Duodenal mucosa (tissue), 2 donors: Measurements from ENCODE around the gene VASN.
A peak's percentile ranks its signal among the peaks of the same experiment; 100 is the strongest.

Experiments used
- H3K27ac ChIP-seq: one replicate; pipeline ENCODE4 v1.7.0; 2013; ENCODE audit warnings: low read depth, low read length
- H3K27me3 ChIP-seq, 2 donors: one replicate each; pipeline ENCODE4 v1.7.0; 2013; ENCODE audit warnings: low read length in 2 of 2, control low read depth in 1 of 2; ENCODE audit not compliant: insufficient read depth in 2 of 2, control insufficient read depth in 1 of 2
- H3K36me3 ChIP-seq, 2 donors: one replicate each; pipeline ENCODE4 v1.7.0; 2013; ENCODE audit warnings: low read length in 2 of 2, control low read depth in 1 of 2; ENCODE audit not compliant: insufficient read depth in 2 of 2, control insufficient read depth in 1 of 2
- H3K4me1 ChIP-seq, 2 donors: one replicate each; pipeline ENCODE4 v1.7.0; 2013; ENCODE audit warnings: low read length in 2 of 2, control low read depth in 1 of 2; ENCODE audit not compliant: insufficient read depth in 2 of 2, control insufficient read depth in 1 of 2
- H3K4me3 ChIP-seq, 2 donors: one replicate each; pipeline ENCODE4 v1.7.0; 2013; ENCODE audit warnings: low read length in 2 of 2, low read depth in 1 of 2
- H3K9ac ChIP-seq, 2 donors: one replicate each; pipeline ENCODE4 v1.7.0; 2013; ENCODE audit warnings: low read length in 2 of 2, low read depth in 1 of 2
- H3K9me3 ChIP-seq, 2 donors: one replicate each; pipeline ENCODE4 v1.7.0; 2013; ENCODE audit warnings: low read length in 2 of 2, control low read depth in 1 of 2; ENCODE audit not compliant: control insufficient read depth in 1 of 2

Gene VASN

GRCh38 chr16:4414187-4414917 is 42.7 kb downstream of the VASN start:
- peaks cover 7 to 21% of the 10 kb centered on the region in 2 donors for H3K4me1 ChIP-seq
- H3K36me3 ChIP-seq, result peaks cover 13 to 37% of the 10 kb centered on the region in 2 donors
- no peaks in the 10 kb centered on the region for H3K27me3 ChIP-seq
- no peak overlapping the region for H3K9ac ChIP-seq
- peak overlapping the region; percentile 82 to 89 for H3K4me3 ChIP-seq
- no peaks in the 10 kb centered on the region for H3K9me3 ChIP-seq
- H3K27ac ChIP-seq, result no peak overlapping the region

- Histone ChIP-seq H3K4me3 (peak overlapping the region; percentile 82 to 89), H3K9ac (peak overlapping the region; percentile 38 to 69), H3K27ac (peak overlapping the region; percentile 84), H3K36me3 (peaks cover 13 to 24% of the 10 kb centered on the region in 2 donors), H3K9me3 (no peaks in the 10 kb centered on the region), H3K4me1 (peaks cover 16 to 33% of the 10 kb centered on the region in 2 donors), H3K27me3 (no peaks in the 10 kb centered on the region)
Observed at GRCh38 chr16:4415538-4416199, 44.0 kb downstream of the VASN start.

GRCh38 chr16:4416200-4417032 is 44.8 kb downstream of the VASN start, which contains the start of gene CORO7:
Gene CORO7 (minus strand): TSS chr16:4416596. CDS start chr16:4416518, 78 bp downstream.
- Histone ChIP-seq H3K9ac (peak within 1 kb of the TSS; percentile 69 to 72), H3K4me1 (peaks cover 19 to 35% of the 10 kb centered on the region in 2 donors), H3K27ac (peak within 1 kb of the TSS; percentile 84), H3K4me3 (peak within 1 kb of the TSS; percentile 82 to 89), H3K27me3 (no peaks in the 10 kb centered on the region), H3K36me3 (peaks cover 13 to 18% of the 10 kb centered on the region in 2 donors), H3K9me3 (no peaks in the 10 kb centered on the region)

- no peak overlapping the region for H3K4me3 ChIP-seq
- H3K27me3 ChIP-seq, result no peaks in the 10 kb centered on the region
- H3K36me3 ChIP-seq, result no peaks in the 10 kb centered on the region
- H3K9ac ChIP-seq, result no peak overlapping the region
- H3K27ac ChIP-seq, result no peak overlapping the region
- H3K9me3 ChIP-seq, result no peaks in the 10 kb centered on the region
- peaks cover 19 to 32% of the 10 kb centered on the region in 2 donors for H3K4me1 ChIP-seq
Observed at GRCh38 chr16:4419402-4419959, 47.8 kb downstream of the VASN start.

GRCh38 chr16:4420505-4421105 is 49.0 kb downstream of the VASN start:
- Histone ChIP-seq H3K9ac (no peak overlapping the region), H3K4me1 (peaks cover 15 to 26% of the 10 kb centered on the region in 2 donors), H3K4me3 (no peak overlapping the region), H3K27me3 (no peaks in the 10 kb centered on the region), H3K9me3 (no peaks in the 10 kb centered on the region), H3K27ac (no peak overlapping the region), H3K36me3 (no peaks in the 10 kb centered on the region)

GRCh38 chr16:4425378-4426020 is 53.9 kb downstream of the VASN start, which contains the start of gene DNAJA3:
Gene DNAJA3 (plus strand): TSS chr16:4425868. CDS start chr16:4425882, 14 bp downstream.
- peaks cover 15 to 26% of the 10 kb centered on the region in 2 donors for H3K4me1 ChIP-seq
- peak within 1 kb of the TSS; percentile 96 to 99 for H3K4me3 ChIP-seq

GRCh38 chr16:4426021-4426684 is 54.5 kb downstream of the VASN start:
- H3K36me3 ChIP-seq, result peaks cover 3 to 6% of the 10 kb centered on the region in 2 donors
- H3K27me3 ChIP-seq, result no peaks in the 10 kb centered on the region
- no peaks in the 10 kb centered on the region for H3K9me3 ChIP-seq
- H3K9ac ChIP-seq, result peak overlapping the region; percentile 94 to 98
- peaks cover 11 to 22% of the 10 kb centered on the region in 2 donors for H3K4me1 ChIP-seq
- peak overlapping the region; percentile 96 to 99 for H3K4me3 ChIP-seq
- H3K27ac ChIP-seq, result peak overlapping the region; percentile 99

More at GRCh38 chr16:4425378-4426020, 53.9 kb downstream of the VASN start, which contains the start of gene DNAJA3:
- Histone ChIP-seq H3K36me3 (peaks cover 3 to 6% of the 10 kb centered on the region in 2 donors), H3K27ac (peak within 1 kb of the TSS; percentile 99), H3K9me3 (no peaks in the 10 kb centered on the region), H3K27me3 (no peaks in the 10 kb centered on the region), H3K9ac (peak within 1 kb of the TSS; percentile 94 to 98)

GRCh38 chr16:4426722-4427372 is 55.2 kb downstream of the VASN start:
- Histone ChIP-seq H3K9ac (peak overlapping the region; percentile 94 to 98), H3K27me3 (no peaks in the 10 kb centered on the region), H3K9me3 (no peaks in the 10 kb centered on the region), H3K36me3 (peaks cover 3 to 9% of the 10 kb centered on the region in 2 donors), H3K4me1 (peaks cover 11 to 22% of the 10 kb centered on the region in 2 donors), H3K27ac (no peak overlapping the region), H3K4me3 (peak overlapping the region; percentile 96 to 99)
